SU-DHL-6 (cell line): Measurements from ENCODE around the gene MRPL20.

ENCODE experiments used
- H2AFZ ChIP-seq: fragments of 200-600 bp; sonication (generic); 2 replicates; pipeline ENCODE4 v1.6.1; 2014; ENCODE audit warnings: low read depth, mild to moderate bottlenecking, moderate library complexity, mixed read lengths, antibody characterized with exemption, low read length; ENCODE audit not compliant: severe bottlenecking
- H3F3A ChIP-seq: fragments of 200-600 bp; shearing (Covaris generic); 2 replicates; pipeline ENCODE4 v1.6.0; 2016; ENCODE audit warnings: antibody characterized with exemption, mild to moderate bottlenecking; ENCODE audit not compliant: insufficient read depth
- H3K27ac ChIP-seq: fragments of 200-600 bp; sonication (generic); 2 replicates; pipeline ENCODE4 v1.5.1; 2016; ENCODE audit warnings: low read depth, mild to moderate bottlenecking, low read length, moderate library complexity, mixed read lengths
- H3K27me3 ChIP-seq: fragments of 200-600 bp; sonication (generic), shearing (Covaris generic); 2 replicates; pipeline ENCODE4 v1.6.0; 2014; ENCODE audit warnings: mild to moderate bottlenecking, low read length
- H3K36me3 ChIP-seq: fragments of 200-600 bp; sonication (generic); 2 replicates; pipeline ENCODE4 v1.6.1; 2014; ENCODE audit warnings: mild to moderate bottlenecking, low read length, mixed read lengths
- H3K4me2 ChIP-seq: fragments of 300-600, 200-600 bp; shearing (Covaris generic), sonication (generic); 2 replicates; pipeline ENCODE4 v1.6.0; 2014; ENCODE audit warnings: low read length, low read depth, mild to moderate bottlenecking; ENCODE audit not compliant: poor library complexity, severe bottlenecking
- H3K4me3 ChIP-seq: fragments of 200-600 bp; sonication (generic); 2 replicates; pipeline ENCODE4 v1.5.1; 2014; ENCODE audit warnings: antibody characterized with exemption, low read length, mild to moderate bottlenecking, mixed read lengths; ENCODE audit not compliant: insufficient read depth, poor library complexity, severe bottlenecking
- H3K79me2 ChIP-seq: fragments of 200-600 bp; sonication (generic); 2 replicates; pipeline ENCODE4 v1.6.1; 2014; ENCODE audit warnings: mild to moderate bottlenecking, low read length, moderate library complexity; ENCODE audit not compliant: insufficient read depth
- H3K9ac ChIP-seq: fragments of 200-600 bp; sonication (generic); 2 replicates; pipeline ENCODE4 v1.7.0; 2014; ENCODE audit warnings: mild to moderate bottlenecking, low read length
- H3K9me2 ChIP-seq: fragments of 200-600 bp; sonication (generic); replicated peaks from 2 replicates; pipeline ENCODE4 v1.6.1; 2014; ENCODE audit warnings: low read length; ENCODE audit not compliant: insufficient read depth
- H3K9me3 ChIP-seq: fragments of 200-600 bp; sonication (generic); 2 replicates; pipeline ENCODE4 v1.6.1; 2014; ENCODE audit warnings: low read length, mixed read lengths; ENCODE audit not compliant: insufficient read depth
- H4K20me1 ChIP-seq: fragments of 200-600 bp; sonication (generic); 2 replicates; pipeline ENCODE4 v1.6.1; 2014; ENCODE audit warnings: low read depth, mild to moderate bottlenecking, antibody characterized with exemption, low read length, moderate library complexity, mixed read lengths
- CTCF ChIP-seq: fragments of 200-600 bp; sonication (generic); IDR thresholded peaks from one replicate; pipeline ENCODE4 v1.5.1; 2017; ENCODE audit warnings: antibody characterized with exemption, mild to moderate bottlenecking, low read length, moderate library complexity; ENCODE audit not compliant: insufficient read depth, poor library complexity, severe bottlenecking
- EZH2phosphoT487 ChIP-seq: fragments of 200-600 bp; sonication (generic), shearing (Covaris generic); conservative IDR thresholded peaks from 2 replicates; pipeline ENCODE4 v1.6.1; 2018; ENCODE audit warnings: mild to moderate bottlenecking, antibody characterized with exemption, low read length, moderate library complexity, mixed read lengths

MRPL20 gene

GRCh38 chr1:1357871-1358432 is 49.1 kb downstream of the MRPL20 start:
- Histone ChIP-seq H2AFZ (no peak overlapping the region), H3K9ac (no peak overlapping the region), H4K20me1 (no peaks in the 10 kb centered on the region), H3K79me2 (no peaks in the 10 kb centered on the region), H3K4me3 (no peak overlapping the region), H3K36me3 (no peaks in the 10 kb centered on the region), H3K4me2 (no peak overlapping the region), H3F3A (no peaks in the 10 kb centered on the region), H3K27ac (no peak overlapping the region), H3K27me3 (no peaks in the 10 kb centered on the region), H3K9me2 (no peaks in the 10 kb centered on the region), H3K9me3 (no peaks in the 10 kb centered on the region)
- TF ChIP-seq EZH2phosphoT487, result no peak
- TF ChIP-seq CTCF, result no peak

- H3K4me3 ChIP-seq, result no peak overlapping the region
- H3F3A ChIP-seq, result peaks cover 6% of the 10 kb centered on the region; the same call in 1 of the 2 replicates
- H3K27me3 ChIP-seq, result no peaks in the 10 kb centered on the region
- no peak overlapping the region for H3K4me2 ChIP-seq
- no peak overlapping the region for H3K9ac ChIP-seq
- no peak for TF ChIP-seq CTCF
- TF ChIP-seq EZH2phosphoT487, result no peak
- no peak overlapping the region for H2AFZ ChIP-seq
- no peaks in the 10 kb centered on the region for H3K79me2 ChIP-seq
- no peak overlapping the region for H3K27ac ChIP-seq
- H4K20me1 ChIP-seq, result no peaks in the 10 kb centered on the region
- no peaks in the 10 kb centered on the region for H3K9me2 ChIP-seq
- no peaks in the 10 kb centered on the region for H3K36me3 ChIP-seq
- H3K9me3 ChIP-seq, result no peaks in the 10 kb centered on the region
Measured at GRCh38 chr1:1356796-1357401, 50.2 kb downstream of the MRPL20 start.

GRCh38 chr1:1356166-1356795 is 50.8 kb downstream of the MRPL20 start:
- H3K9me2 ChIP-seq, result no peaks in the 10 kb centered on the region
- H3K27me3 ChIP-seq, result no peaks in the 10 kb centered on the region
- H3K9ac ChIP-seq, result no peak overlapping the region
- H3K9me3 ChIP-seq, result no peaks in the 10 kb centered on the region
- H3K36me3 ChIP-seq, result no peaks in the 10 kb centered on the region
- H3K79me2 ChIP-seq, result no peaks in the 10 kb centered on the region
- peaks cover 6% of the 10 kb centered on the region; the same call in 1 of the 2 replicates for H3F3A ChIP-seq
- no peak for TF ChIP-seq CTCF
- no peak for TF ChIP-seq EZH2phosphoT487
- no peak overlapping the region for H3K4me3 ChIP-seq
- no peak overlapping the region for H2AFZ ChIP-seq
- H4K20me1 ChIP-seq, result no peaks in the 10 kb centered on the region
- no peak overlapping the region for H3K27ac ChIP-seq
- no peak overlapping the region for H3K4me2 ChIP-seq
